SK-N-SH treated with all-trans-retinoic acid at 6 μM for 48 hours (cell line): ENCODE results near the gene CASQ2.

Experiments
- ATAC-seq: fragments of 200-7000 bp; cut with Tn5 transposase; 3 replicates; pipeline ENCODE4 v1.9.1; 2020; ENCODE audit warnings: mild to moderate bottlenecking, moderate library complexity
- ARNTL ChIP-seq: fragments of 450-650 bp; formaldehyde crosslinking; IDR thresholded peaks from 2 replicates; pipeline ENCODE4 v1.5.0; 2020; ENCODE audit warnings: low read depth, mild to moderate bottlenecking, moderate library complexity, borderline replicate concordance
- BACH2 ChIP-seq: fragments of 250-450 bp; sonication (Bioruptor Pico); IDR thresholded peaks from 2 replicates; pipeline ENCODE4 v1.9.0; 2021; ENCODE audit warnings: mild to moderate bottlenecking, borderline replicate concordance
- CSDC2 ChIP-seq: fragments of 250-450 bp; sonication (Bioruptor Pico); IDR thresholded peaks from 2 replicates; pipeline ENCODE4 v1.5.0; 2020; ENCODE audit warnings: mild to moderate bottlenecking, moderate library complexity
- ESRRG ChIP-seq: fragments of 250-450 bp; sonication (Bioruptor Pico); IDR thresholded peaks from 2 replicates; pipeline ENCODE4 v1.6.1; 2021; ENCODE audit warnings: mild to moderate bottlenecking
- GLIS3 ChIP-seq: fragments of 250-450 bp; sonication (Bioruptor Pico); IDR thresholded peaks from 2 replicates; pipeline ENCODE4 v1.5.0; 2020; ENCODE audit warnings: mild to moderate bottlenecking, moderate library complexity
- OSR1 ChIP-seq: fragments of 250-450 bp; sonication (Bioruptor Pico); IDR thresholded peaks from 2 replicates; pipeline ENCODE4 v1.8.0; 2022; ENCODE audit warnings: moderate library complexity, mild to moderate bottlenecking, inconsistent platforms
- PATZ1 ChIP-seq: fragments of 250-450 bp; sonication (Bioruptor Pico); IDR thresholded peaks from 2 replicates; pipeline ENCODE4 v1.8.0; 2020; ENCODE audit warnings: mild to moderate bottlenecking, moderate library complexity, borderline replicate concordance
- PPARA ChIP-seq: fragments of 250-450 bp; sonication (Bioruptor Pico); IDR thresholded peaks from 2 replicates; pipeline ENCODE4 v1.5.0; 2020; ENCODE audit warnings: mild to moderate bottlenecking, borderline replicate concordance
- RARB ChIP-seq: fragments of 250-450 bp; sonication (Bioruptor Pico); IDR thresholded peaks from 2 replicates; pipeline ENCODE4 v1.8.0; 2021; ENCODE audit warnings: mild to moderate bottlenecking, moderate library complexity
- SNAI2 ChIP-seq: fragments of 250-450 bp; sonication (Bioruptor Pico); IDR thresholded peaks from 2 replicates; pipeline ENCODE4 v1.5.0; 2020; ENCODE audit warnings: mild to moderate bottlenecking, moderate library complexity
- TCF4 ChIP-seq: fragments of 250-450 bp; sonication (Bioruptor Pico); IDR thresholded peaks from 2 replicates; pipeline ENCODE4 v1.8.0; 2021; ENCODE audit warnings: mild to moderate bottlenecking, moderate library complexity, borderline replicate concordance
- TSHZ2 ChIP-seq: fragments of 250-450 bp; sonication (Bioruptor Pico); IDR thresholded peaks from 2 replicates; pipeline ENCODE4 v1.5.0; 2020; ENCODE audit warnings: mild to moderate bottlenecking, moderate library complexity
- ZC3H10 ChIP-seq: fragments of 250-450 bp; sonication (Bioruptor Pico); IDR thresholded peaks from 2 replicates; pipeline ENCODE4 v1.5.1; 2021; ENCODE audit warnings: mild to moderate bottlenecking, moderate library complexity
- ZFP3 ChIP-seq: fragments of 250-450 bp; sonication (Bioruptor Pico); IDR thresholded peaks from 2 replicates; pipeline ENCODE4 v1.5.0; 2020; ENCODE audit warnings: mild to moderate bottlenecking, moderate library complexity
- ZFP30 ChIP-seq: fragments of 450-650 bp; formaldehyde crosslinking; IDR thresholded peaks from 2 replicates; pipeline ENCODE4 v1.5.0; 2022; ENCODE audit warnings: mild to moderate bottlenecking, moderate library complexity
- ZNF565 ChIP-seq: fragments of 450-650 bp; formaldehyde crosslinking; conservative IDR thresholded peaks from 2 replicates; pipeline ENCODE4 v1.5.0; 2020; ENCODE audit warnings: low read depth, mild to moderate bottlenecking, moderate library complexity
- ZNF70 ChIP-seq: fragments of 450-650 bp; formaldehyde crosslinking; IDR thresholded peaks from 2 replicates; pipeline ENCODE4 v1.5.0; 2020; ENCODE audit warnings: mild to moderate bottlenecking, moderate library complexity
- ZNF8 ChIP-seq: fragments of 450-650 bp; formaldehyde crosslinking; IDR thresholded peaks from 2 replicates; pipeline ENCODE4 v1.5.0; 2020; ENCODE audit warnings: mild to moderate bottlenecking, moderate library complexity
- TF ChIP-seq, protein P1 (sequence below): fragments of 250-450 bp; sonication (Bioruptor Pico); IDR thresholded peaks from 2 replicates; pipeline ENCODE4 v1.5.1; 2021; ENCODE audit warnings: mild to moderate bottlenecking, moderate library complexity
- TF ChIP-seq, protein P2 (sequence below): fragments of 250-450 bp; sonication (Bioruptor Pico); IDR thresholded peaks from 2 replicates; pipeline ENCODE4 v1.8.0; 2021; ENCODE audit warnings: low read depth, mild to moderate bottlenecking, moderate library complexity, borderline replicate concordance

CASQ2 gene

DNA sequence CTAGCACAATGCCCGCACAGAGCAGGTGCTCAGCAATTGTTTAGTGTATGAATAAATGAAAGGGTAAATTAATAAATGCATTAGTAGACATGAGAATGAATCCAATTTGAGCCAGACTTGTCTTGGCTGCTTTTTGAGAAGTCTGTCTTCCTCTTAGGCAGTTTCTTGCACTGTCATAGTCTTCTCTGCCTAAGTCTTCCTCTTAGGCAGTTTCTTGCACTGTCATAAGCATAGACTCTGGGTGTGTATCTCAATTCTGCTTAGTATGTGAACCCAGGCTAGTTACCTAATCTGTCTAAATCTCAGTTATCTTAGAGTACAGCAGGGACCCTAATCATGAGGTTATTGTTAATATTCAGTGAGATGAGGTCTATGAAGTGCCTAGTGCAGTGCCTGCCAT is 45.2 kb upstream of the CASQ2 start:
- no peak for TF ChIP-seq ZNF565 (CRISPR knock-in tag)
- no peak for TF ChIP-seq SNAI2 (CRISPR knock-in tag)
- no peak for TF ChIP-seq ZFP30 (CRISPR knock-in tag)
- TF ChIP-seq TSHZ2 = no peak
- no peak for ATAC-seq

- ATAC-seq = no peak
- TF ChIP-seq SNAI2 (CRISPR knock-in tag) = no peak
- no peak for TF ChIP-seq TSHZ2
- TF ChIP-seq, protein P1, sequence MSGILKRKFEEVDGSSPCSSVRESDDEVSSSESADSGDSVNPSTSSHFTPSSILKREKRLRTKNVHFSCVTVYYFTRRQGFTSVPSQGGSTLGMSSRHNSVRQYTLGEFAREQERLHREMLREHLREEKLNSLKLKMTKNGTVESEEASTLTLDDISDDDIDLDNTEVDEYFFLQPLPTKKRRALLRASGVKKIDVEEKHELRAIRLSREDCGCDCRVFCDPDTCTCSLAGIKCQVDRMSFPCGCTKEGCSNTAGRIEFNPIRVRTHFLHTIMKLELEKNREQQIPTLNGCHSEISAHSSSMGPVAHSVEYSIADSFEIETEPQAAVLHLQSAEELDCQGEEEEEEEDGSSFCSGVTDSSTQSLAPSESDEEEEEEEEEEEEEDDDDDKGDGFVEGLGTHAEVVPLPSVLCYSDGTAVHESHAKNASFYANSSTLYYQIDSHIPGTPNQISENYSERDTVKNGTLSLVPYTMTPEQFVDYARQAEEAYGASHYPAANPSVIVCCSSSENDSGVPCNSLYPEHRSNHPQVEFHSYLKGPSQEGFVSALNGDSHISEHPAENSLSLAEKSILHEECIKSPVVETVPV = no peak
- no peak for TF ChIP-seq CSDC2 (CRISPR knock-in tag)
- TF ChIP-seq PATZ1 (CRISPR knock-in tag) = no peak
- no peak for TF ChIP-seq GLIS3 (CRISPR knock-in tag)
- TF ChIP-seq PPARA (CRISPR knock-in tag) = no peak
- TF ChIP-seq ZC3H10 (CRISPR knock-in tag) = no peak
- no peak for TF ChIP-seq OSR1 (CRISPR knock-in tag)
- TF ChIP-seq ZFP30 (CRISPR knock-in tag) = no peak
- TF ChIP-seq TCF4 (CRISPR knock-in tag) = no peak
- no peak for TF ChIP-seq ZFP3 (CRISPR knock-in tag)
- TF ChIP-seq ZNF70 (CRISPR knock-in tag) = no peak
- TF ChIP-seq RARB (CRISPR knock-in tag) = no peak
- TF ChIP-seq, protein P2, sequence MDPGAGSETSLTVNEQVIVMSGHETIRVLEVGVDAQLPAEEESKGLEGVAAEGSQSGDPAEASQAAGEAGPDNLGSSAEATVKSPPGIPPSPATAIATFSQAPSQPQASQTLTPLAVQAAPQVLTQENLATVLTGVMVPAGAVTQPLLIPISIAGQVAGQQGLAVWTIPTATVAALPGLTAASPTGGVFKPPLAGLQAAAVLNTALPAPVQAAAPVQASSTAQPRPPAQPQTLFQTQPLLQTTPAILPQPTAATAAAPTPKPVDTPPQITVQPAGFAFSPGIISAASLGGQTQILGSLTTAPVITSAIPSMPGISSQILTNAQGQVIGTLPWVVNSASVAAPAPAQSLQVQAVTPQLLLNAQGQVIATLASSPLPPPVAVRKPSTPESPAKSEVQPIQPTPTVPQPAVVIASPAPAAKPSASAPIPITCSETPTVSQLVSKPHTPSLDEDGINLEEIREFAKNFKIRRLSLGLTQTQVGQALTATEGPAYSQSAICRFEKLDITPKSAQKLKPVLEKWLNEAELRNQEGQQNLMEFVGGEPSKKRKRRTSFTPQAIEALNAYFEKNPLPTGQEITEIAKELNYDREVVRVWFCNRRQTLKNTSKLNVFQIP (CRISPR knock-in tag) = no peak
- TF ChIP-seq ZNF565 (CRISPR knock-in tag) = no peak
- no peak for TF ChIP-seq ARNTL (CRISPR knock-in tag)
- no peak for TF ChIP-seq ZNF8 (CRISPR knock-in tag)
- TF ChIP-seq, all 23 proteins: peak for 0
These were observed 42.8 kb upstream of the CASQ2 start for GRCh38 chr1:115811140-115811828.

DNA sequence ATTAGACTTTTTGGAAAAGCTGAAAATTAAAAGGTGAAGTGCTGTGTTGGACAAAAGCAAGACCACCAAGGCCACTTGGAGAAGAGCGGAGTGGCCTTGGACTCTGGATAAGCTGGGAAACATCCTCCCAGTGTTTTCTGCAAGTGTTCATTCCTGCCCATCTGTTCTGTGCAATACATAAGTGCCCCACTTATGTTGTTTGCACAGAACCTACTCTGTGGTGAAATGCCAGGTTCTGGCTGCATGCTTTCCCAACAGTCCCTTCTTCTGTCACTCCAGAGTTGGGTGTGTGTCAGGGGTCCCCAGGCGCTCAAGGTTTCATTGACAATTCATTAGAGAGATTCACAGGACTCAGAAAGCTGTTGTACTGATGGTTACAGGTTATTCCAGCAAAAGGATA is 42.1 kb upstream of the CASQ2 start:
- no peak for ATAC-seq
- TF ChIP-seq ESRRG (no peak), GLIS3 (CRISPR knock-in tag) (no peak), ARNTL (CRISPR knock-in tag) (no peak), PATZ1 (CRISPR knock-in tag) (no peak), TCF4 (CRISPR knock-in tag) (no peak), ZNF70 (CRISPR knock-in tag) (no peak), SNAI2 (CRISPR knock-in tag) (no peak), ZFP30 (CRISPR knock-in tag) (no peak), ZFP3 (CRISPR knock-in tag) (no peak), BACH2 (CRISPR knock-in tag) (no peak)
- TF ChIP-seq, protein P1 = no peak
